ENCODE results near the gene FYCO1. TPM values are rescaled to one million over a fixed set of nuclear protein-coding genes. Genes with fewer than 3 reads are reported as not detected.

Gene FYCO1
- total RNA-seq, 2 experiments from 2014 or later = 9.4 to 15.2 TPM

- BruUV-seq (replicated peaks) = no TSS peak
- DNase-seq (ENCODE audit: low spot score) = no peak
- Histone ChIP-seq H3K27ac (ENCODE audit: low read depth, low read length, poor library complexity, severe bottlenecking) (no peak overlapping the region), H3K79me2 (ENCODE audit: insufficient read depth, low read depth, low read length) (no peaks in the 10 kb centered on the region), H3K4me2 (ENCODE audit: low read length) (no peak overlapping the region), H3K36me3 (ENCODE audit: insufficient read depth, low read length) (no peaks in the 10 kb centered on the region), H3K4me3 (ENCODE audit: low read depth, low read length, poor library complexity, severe bottlenecking) (no peak overlapping the region), H3K4me1 (ENCODE audit: insufficient read depth, low read length, poor library complexity, severe bottlenecking) (no peaks in the 10 kb centered on the region), H2AFZ (ENCODE audit: low read length) (no peak overlapping the region), H4K20me1 (ENCODE audit: insufficient read depth, low read length) (no peaks in the 10 kb centered on the region), H3K9me3 (ENCODE audit: low read length) (no peaks in the 10 kb centered on the region), H3K9me2 (ENCODE audit: insufficient read depth, low read length) (no peaks in the 10 kb centered on the region)
- ChIA-PET POLR2A (interaction anchor here (0.8 to 1.5 kb wide), 2 partner anchors 9 to 16 kb away, joined by 3 to 4 read pairs; no protein-coding TSS in a partner anchor), CTCF (ENCODE audit: unreplicated experiment) (no interaction called here)
- TF ChIP-seq EZH2phosphoT487 (IDR thresholded peaks at IDR 0.05; ENCODE audit: borderline replicate concordance, low read depth, low read length) (no peak), CTCF (conservative IDR thresholded peaks at IDR 0.05; ENCODE audit: low read length) (no peak)
- intact Hi-C loops (cut with micrococcal nuclease; ENCODE audit: unreplicated experiment) = no loop called here
Observed at GRCh38 chr3:45881078-45882022, 114.3 kb downstream of the FYCO1 start.

- no peak overlapping the region for H2AFZ ChIP-seq (ENCODE audit: low read length)
- H3K36me3 ChIP-seq (ENCODE audit: insufficient read depth, low read length) = no peaks in the 10 kb centered on the region
- no peaks in the 10 kb centered on the region for H4K20me1 ChIP-seq (ENCODE audit: insufficient read depth, low read length)
- no peaks in the 10 kb centered on the region for H3K9me3 ChIP-seq (ENCODE audit: low read length)
- H3K79me2 ChIP-seq (ENCODE audit: insufficient read depth, low read depth, low read length) = no peaks in the 10 kb centered on the region
- BruUV-seq (replicated peaks) = no TSS peak
- intact Hi-C loops (cut with micrococcal nuclease; ENCODE audit: unreplicated experiment) = no loop called here
- no peak overlapping the region for H3K27ac ChIP-seq (ENCODE audit: low read depth, low read length, poor library complexity, severe bottlenecking)
- no peak overlapping the region for H3K4me2 ChIP-seq (ENCODE audit: low read length)
- no peak for DNase-seq (ENCODE audit: low spot score)
- no peak overlapping the region for H3K4me3 ChIP-seq (ENCODE audit: low read depth, low read length, poor library complexity, severe bottlenecking)
- POLR2A ChIA-PET = interaction anchor here (0.8 to 1.5 kb wide), 2 partner anchors 9 to 16 kb away, joined by 3 to 4 read pairs; no protein-coding TSS in a partner anchor
- no peaks in the 10 kb centered on the region for H3K9me2 ChIP-seq (ENCODE audit: insufficient read depth, low read length)
- CTCF ChIA-PET (ENCODE audit: unreplicated experiment) = no interaction called here
- no peaks in the 10 kb centered on the region for H3K4me1 ChIP-seq (ENCODE audit: insufficient read depth, low read length, poor library complexity, severe bottlenecking)
- TF ChIP-seq EZH2phosphoT487 (IDR thresholded peaks at IDR 0.05; ENCODE audit: borderline replicate concordance, low read depth, low read length) = no peak
- no peak for TF ChIP-seq CTCF (conservative IDR thresholded peaks at IDR 0.05; ENCODE audit: low read length)
Observed at GRCh38 chr3:45880725-45881077, 114.9 kb downstream of the FYCO1 start.

- no peaks in the 10 kb centered on the region for H3K79me2 ChIP-seq (ENCODE audit: insufficient read depth, low read depth, low read length)
- no TSS peak for BruUV-seq (replicated peaks)
- no peak overlapping the region for H3K4me2 ChIP-seq (ENCODE audit: low read length)
- DNase-seq (ENCODE audit: low spot score) = no peak
- TF ChIP-seq CTCF (conservative IDR thresholded peaks at IDR 0.05; ENCODE audit: low read length) (no peak), EZH2phosphoT487 (IDR thresholded peaks at IDR 0.05; ENCODE audit: borderline replicate concordance, low read depth, low read length) (no peak)
- POLR2A ChIA-PET = no interaction called here
- no peaks in the 10 kb centered on the region for H4K20me1 ChIP-seq (ENCODE audit: insufficient read depth, low read length)
- intact Hi-C loops (cut with micrococcal nuclease; ENCODE audit: unreplicated experiment) = no loop called here
- H3K4me3 ChIP-seq (ENCODE audit: low read depth, low read length, poor library complexity, severe bottlenecking) = no peak overlapping the region
- H2AFZ ChIP-seq (ENCODE audit: low read length) = no peak overlapping the region
- H3K36me3 ChIP-seq (ENCODE audit: insufficient read depth, low read length) = no peaks in the 10 kb centered on the region
- H3K4me1 ChIP-seq (ENCODE audit: insufficient read depth, low read length, poor library complexity, severe bottlenecking) = no peaks in the 10 kb centered on the region
- CTCF ChIA-PET (ENCODE audit: unreplicated experiment) = interaction anchor here (1.1 kb wide), 1 partner anchor 26 kb away, joined by 4 read pairs; no protein-coding TSS in a partner anchor
- H3K9me3 ChIP-seq (ENCODE audit: low read length) = no peaks in the 10 kb centered on the region
- no peak overlapping the region for H3K27ac ChIP-seq (ENCODE audit: low read depth, low read length, poor library complexity, severe bottlenecking)
- H3K9me2 ChIP-seq (ENCODE audit: insufficient read depth, low read length) = no peaks in the 10 kb centered on the region
Observed at GRCh38 chr3:45878124-45878523, 117.5 kb downstream of the FYCO1 start.

All from OCI-LY7 (cell line).